Amniotic stem cell (primary cell): ENCODE results near the gene GUCA2A.

Experiments
- DNase-seq: peaks from one replicate; lab custom pipeline; 2025; lab: John Stamatoyannopoulos, UW

The GUCA2A gene

DNA sequence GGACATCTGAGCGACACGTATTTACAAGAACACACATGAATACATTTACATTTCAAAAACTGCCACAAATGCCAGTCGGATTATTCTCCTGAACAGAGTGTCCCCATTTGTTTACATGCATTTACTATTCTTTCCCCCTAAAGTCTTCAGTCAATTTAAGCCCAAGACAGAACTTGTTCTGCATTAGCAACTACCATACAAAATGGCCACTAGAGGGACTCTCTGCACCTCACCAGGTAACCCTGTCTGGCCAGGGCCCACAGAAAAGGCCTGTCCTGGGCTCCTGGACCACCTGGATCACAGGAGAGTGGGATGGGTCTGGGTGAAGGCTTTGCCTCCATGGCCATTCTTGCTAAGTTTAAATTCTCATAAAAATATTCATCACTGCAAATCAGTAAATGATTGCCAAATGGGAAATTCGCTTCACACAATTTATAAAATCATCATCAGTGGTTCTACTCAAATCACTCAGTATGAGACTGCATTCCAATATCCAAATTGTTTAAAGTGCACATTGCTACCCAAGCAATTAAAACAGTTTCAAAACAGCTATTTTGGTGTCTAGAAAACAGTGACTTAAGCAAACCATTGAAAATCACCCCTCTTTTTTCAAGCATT lies 12.5 kb upstream of the GUCA2A start:
- DNase-seq: no peak

DNA sequence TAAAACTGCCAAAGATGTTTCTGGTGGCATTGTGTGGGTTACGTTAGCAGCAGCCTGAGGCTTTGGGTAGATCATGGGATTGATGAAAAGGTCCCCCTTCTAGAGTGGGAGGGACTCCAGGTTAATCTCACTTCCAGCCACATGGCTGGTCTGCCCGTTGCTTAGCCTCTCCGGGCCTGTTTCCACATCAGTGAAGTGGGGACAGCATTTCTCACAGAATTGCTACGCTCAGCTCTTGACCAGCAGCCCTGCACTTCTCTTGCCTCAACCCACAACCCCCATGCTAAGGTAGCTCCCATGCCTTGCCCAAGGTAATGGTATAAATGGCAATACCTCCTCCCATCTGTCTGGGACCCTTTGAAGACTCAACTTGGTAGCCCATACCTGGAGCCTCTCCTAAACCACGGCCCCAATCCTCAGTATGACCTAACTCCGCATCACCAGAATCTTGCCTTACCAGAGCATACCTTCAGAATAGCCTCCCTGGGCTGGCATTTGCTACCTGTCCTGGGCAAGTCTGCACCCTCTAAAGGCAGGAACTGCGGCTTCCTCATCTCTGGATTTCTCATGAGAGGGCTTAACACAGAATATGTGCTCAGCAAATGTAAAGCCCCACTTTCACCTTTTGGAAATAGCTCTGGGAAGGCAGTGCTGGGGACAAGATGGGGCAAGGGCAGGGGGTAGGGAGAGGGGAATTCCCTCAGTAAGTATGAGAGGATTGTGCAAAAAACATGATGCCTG lies 10.9 kb upstream of the GUCA2A start:
- no peak for DNase-seq

DNA sequence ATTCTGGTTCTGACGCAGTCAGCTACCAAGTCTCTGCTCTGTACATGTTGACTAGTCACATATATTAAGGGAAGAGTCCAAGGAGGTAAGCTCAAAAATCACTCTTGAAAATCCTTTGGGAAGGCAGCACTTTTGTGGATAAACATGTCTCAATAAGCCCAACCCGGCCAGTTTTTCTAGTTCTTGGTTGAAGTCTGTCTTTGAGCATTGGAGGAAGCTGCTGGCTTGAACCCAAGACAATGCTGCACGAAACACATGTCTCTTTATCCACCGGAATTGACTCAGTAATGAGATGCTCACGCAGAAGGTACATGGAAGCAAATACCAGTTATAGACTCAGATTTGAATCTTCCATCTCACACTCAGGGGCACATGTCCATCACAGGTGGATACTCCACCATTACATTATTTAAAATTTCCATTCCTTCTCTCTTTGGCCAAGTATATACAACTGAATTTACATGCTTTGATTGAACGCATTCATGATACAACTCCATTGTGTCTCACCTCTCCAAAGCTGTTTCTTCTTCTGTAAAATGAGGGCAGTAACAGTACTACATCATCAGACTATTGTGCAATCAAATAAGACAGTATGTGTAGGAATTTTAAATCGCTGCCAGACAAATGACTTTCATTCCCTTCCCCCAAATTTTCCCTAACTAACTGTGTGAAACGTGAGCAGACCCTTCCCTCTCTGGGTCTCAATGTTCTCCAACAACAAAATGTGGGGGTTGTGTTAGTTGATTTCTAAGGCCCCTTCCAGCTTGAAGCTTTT lies 9.6 kb upstream of the GUCA2A start:
- no peak for DNase-seq

DNA sequence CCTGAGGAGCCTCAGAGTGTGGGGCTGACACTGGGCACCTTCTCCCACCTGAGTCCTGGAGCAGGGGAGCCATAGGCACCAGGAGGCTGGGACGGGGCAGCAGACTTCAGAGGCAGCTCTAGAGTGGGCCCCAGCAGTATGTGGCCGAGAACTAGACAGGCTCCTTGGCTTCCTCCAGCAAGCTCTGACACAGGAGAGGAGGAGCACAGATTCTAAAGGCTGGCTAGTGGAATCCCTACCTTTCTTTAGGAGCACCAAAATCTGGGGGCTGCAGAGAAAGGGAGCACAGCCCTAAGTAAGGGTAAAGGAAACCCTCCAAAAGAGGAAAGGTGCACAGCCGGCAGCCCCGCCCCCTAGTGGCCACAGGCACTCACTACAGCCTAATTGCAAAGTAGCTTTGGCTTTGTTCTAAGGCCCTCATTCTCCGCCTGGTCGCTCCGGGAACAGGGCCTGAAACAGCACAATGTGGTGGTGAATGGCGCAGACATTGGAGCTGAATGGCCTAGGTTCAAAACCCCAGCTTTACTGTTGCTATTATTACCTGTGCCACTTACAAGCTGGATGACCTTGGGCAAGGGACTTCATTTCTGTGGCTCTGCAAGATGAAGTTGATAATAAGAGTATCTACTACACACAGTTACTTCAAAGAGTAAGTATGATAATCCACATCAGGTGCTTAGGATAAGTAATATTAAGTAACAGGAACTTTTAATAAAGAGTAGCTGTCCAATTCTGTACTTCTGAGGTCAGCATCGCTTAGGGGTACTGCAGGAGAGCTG lies 8.8 kb upstream of the GUCA2A start:
- no peak for DNase-seq

DNA sequence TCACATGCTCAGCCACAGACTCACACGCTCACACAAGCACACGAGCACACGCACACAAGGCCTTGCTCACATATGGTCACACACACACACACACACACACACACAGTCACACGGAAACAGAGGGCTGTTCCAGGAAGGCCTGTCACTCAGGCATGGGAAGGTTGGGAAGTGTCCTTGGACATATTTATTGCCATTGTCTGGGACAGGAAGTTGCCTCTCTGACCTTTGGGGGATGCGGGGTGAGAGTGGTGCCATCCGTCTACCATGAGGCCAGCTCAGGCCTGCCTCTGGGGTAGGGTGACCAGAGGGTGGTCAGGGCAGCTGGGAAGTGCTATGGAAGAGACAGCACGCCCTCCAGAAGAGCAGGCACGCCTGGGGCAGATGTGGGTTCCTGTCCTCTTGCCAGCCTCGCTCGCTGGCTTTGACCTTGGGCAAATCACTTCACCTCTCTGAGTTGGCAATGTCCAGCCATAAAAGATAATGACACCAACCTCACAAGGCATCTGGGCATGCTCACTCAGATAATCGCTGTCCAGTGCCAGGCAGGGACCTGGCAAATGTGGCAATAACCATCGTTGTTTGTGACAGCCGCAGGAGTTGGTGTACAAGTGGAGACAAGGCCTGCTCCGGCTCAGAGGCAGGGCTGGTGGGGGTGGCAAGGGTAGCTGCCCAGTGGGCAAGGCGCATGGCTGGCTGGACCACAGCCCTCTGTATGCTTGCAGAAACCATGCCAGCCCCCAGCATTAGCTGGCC lies 8.0 kb upstream of the GUCA2A start:
- no peak for DNase-seq

DNA sequence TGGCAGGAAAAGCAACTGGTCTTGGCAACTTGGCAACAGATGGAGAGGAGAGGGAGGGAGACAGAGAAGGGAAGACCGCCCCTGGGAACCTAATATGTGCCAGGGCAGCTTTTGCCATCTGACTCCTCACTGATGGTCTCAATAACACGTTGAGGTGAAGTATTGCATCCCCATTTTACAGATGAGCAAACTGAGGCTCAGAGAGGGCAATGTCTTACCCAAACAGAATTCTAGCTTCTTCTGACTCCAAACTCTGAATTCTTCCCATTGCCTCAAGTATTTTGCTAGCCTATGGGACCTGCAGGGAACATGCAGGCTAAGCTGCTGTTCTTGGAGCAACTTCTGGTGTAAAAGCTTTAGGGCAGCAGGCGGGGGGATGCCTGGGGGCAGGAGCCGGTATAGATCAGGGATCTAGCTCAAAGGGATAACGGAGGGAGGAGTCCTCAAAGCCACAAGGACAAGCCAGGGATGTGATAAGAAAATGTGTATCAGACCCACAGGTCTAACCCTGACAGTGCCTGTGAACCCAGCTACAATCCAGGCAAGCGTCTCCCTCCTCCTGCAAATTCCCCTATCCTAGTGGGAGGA lies 7.2 kb upstream of the GUCA2A start:
- DNase-seq: no peak

DNA sequence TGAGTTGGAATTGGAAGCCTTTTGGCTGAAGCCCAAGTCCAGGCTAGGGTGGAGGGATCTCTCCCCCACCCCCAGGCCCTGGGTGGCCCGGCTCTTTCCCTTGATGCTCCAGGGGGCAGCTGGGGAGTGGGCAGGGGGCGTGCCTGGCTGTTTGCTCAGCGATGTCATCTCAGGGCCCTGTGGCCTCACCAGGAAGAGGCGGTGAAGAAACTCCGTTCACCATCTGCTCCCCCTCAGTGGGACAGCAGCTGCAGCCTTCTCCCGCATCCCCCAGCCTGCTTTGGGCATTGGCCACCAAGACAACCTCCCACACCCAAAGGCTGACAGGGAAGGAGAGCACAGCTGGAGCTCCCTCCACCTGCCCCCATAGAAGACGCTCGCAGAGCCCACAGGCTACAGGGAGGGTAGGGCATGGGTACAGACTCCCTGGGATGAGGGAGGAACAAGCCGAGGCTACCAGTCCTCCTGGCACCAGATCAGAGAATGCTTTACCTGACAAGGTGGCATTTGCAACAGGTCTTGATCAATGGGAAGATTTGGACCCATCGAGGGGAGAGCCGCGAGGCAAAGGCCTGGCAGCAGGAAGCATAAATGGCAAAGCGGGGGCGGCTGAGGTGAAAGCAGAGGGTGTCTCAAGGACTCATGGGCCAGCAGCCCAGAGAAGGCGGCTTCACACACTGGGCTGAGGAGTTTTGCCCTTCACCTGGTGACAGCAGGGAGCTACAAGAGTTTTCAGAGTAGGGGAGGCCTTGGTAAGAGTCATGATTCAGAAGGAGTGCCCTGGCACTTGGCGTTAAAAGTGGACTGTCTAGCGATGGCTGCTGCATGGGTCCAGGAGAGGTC lies 6.5 kb upstream of the GUCA2A start:
- no peak for DNase-seq

DNA sequence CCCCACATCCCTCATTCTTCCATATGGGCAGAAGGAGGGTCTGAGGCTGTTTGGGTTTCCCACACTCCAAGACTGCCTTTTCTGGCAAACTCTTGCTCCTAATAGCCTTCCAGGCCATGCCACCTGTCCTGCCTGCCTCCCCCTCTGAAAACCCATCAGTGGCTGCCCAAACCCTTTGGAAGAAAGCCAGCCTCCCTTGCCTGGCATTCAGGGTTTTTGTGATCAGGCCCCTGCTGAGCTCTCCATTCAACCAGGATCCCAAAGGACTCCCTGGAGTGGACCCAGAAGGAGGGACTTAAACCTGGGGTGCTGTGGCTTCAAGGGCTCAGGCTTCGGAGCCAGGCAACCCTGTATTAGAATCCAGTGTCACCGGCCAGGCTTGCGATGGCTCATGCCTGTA lies 4.2 kb upstream of the GUCA2A start:
- no peak for DNase-seq

DNA sequence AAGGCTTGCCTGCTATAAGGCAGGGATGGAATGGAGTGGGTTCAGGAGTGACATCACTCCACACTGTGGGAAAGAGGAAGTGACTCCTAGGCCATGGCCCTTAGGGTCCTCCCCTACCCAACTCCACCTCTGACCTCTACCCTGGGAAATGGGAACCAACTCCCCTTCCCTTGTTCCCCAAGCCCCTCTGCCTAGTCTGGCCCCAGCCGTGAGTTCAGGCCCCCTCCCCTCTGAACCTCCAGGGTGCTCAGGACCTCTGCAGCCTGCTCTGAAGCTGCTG lies 3.8 kb upstream of the GUCA2A start:
- DNase-seq: no peak

DNA sequence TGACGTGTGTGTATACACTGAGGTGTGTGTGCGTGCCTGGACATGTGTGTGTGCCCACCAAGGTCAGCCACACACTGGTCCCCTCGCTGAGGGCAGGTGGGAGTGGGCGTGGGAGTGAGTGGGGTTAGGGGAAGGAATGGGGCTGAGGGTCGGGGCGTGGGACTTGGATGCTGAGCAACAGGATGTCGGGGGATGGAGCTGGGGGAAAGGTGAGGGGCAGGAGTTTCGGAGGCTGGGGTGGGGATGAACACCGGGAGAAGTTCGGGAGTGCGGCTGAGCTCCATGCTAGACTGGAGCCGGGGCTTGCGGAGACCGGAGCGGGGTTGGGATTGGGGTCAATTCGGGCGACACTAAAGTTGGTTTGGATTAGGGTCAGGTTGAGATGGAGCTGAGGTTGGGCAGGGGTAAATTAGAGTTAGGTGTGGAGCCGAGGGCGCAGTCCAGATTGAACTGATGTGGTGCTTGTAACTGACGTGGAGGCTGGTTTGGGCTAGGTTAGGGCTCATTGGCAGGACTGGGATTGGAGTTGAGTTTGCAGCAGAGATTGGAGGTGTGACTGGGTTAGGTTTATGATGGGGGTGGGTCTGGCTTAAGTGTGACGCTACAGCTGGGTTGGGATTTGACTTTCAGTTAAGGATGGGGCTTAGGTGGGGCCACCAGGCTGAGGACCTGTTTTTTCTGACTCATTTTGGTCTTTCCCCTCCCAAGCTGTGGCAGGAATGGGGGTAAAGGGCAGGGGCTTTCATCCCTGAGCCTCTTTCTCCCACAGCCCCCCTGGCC lies 3.3 kb upstream of the GUCA2A start:
- DNase-seq: no peak

DNA sequence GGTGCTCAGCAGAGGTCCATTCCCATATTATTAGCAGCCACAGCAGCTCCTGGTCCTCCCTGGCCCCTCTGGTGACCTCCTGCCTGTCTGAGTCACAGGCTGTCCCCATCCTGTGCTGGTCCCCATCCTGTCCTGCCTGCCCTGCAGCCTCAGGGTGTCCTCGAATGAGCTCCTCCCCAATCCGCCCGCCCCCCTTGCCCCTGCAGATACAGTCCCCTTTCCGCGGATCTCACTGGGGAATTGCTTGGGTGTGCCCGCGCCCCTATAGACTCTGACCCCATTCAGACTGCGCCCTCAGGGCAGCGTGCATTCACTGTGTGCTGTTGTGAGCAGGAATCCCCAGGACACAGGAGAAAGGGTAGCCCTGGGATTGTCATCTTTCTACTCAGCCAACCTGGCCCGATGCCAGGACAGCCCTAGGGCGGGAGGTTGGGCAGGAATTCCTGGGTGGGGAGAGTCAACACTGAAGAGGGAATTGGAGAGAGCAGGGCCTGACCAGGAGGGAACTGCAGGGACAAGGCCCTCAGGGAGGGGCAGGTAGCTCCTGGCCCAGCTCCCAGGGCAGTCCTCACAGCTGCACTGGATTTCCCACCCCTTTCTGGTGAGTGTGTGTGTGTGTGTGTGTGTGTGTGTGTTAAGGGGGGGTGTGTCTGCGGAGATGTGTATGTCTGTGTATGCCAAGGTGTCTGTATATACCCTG lies 1.1 kb upstream of the GUCA2A start:
- peak; percentile 19 for DNase-seq

DNA sequence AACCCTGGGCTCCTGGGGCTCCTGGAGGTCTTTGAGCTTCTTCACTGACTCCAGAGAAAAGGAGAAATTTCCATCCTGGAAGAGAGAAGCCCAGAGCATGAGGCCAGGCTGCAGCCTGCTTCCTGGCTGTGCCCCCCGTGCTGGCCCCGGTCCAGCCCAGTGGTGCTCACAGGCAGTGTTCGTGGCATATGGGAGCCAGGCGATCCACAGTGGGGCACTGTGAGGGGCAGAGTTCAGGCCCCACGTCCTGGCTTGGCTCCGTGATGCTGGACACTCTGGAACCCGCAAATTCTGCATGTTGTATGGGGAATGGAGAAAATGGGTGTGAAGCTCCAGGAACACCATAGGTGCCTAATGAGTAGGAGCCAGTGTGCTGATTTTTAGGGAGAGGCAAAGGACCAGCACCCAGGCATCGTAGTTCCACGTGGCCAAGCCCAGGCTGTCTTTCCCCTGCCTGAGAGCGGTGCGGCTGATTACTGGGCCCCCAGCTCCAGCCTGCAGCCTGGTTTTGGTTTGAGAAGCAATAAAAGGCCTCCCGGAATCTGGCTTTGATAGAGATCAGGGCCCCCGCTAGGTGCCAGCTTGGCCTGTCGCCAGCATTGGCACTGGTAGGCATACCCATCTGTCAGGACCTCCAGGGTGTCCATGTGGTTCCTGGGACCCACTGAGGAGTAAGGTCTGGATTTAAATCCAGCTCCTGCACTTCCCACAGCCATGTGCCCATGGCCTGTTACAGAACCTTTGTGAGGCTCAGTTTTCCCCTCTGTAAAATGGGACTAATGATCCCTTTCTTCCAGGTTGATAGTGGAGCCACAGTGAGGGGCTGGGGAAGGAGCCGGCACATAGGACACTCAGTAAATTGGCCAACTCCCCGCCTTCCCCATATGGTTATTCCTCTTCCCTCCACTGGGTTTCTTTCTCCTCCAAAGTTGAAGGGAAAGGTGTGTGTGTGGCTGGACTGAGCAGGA lies 725 bp downstream of the GUCA2A start:
- no peak for DNase-seq

DNA sequence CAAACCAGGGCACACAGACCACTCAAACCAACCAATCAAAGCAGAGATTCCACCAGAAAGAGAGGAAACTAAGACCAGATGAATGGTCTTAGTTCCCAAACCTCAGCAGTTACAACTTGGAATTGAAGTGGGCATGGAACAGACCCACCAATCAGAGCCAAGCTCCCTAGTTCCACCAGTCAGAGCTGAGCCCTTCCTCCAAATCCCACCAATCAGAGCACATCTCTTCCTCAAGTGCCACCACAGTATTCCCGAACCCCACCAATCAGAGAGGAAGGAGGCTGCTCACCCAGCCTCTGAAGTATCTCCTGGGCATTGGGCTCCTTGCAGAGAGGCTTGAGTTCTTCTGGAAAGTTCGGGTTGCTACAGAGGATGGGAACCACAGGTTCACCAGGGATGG lies 1.4 kb downstream of the GUCA2A start:
- no peak for DNase-seq

DNA sequence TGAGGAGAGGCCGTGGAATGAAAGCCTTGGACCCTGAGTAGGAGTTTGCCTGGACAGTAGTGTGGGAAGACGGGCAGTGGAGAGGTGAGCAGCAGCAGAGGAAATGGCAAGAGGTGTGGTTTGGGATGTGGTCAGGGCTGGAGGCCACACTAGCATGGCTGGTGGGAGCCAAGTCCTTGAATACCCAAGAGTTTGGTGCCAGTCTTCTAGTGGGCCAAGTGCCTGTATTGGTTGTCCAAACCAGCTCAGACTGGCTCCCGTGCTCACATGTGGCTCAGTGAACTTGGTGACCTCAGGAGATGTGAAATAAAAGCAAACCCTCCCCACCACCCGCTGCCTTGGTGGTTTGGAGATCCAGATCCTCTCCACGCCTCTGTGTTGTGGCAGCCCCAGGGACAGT lies 2.4 kb downstream of the GUCA2A start:
- DNase-seq: no peak

DNA sequence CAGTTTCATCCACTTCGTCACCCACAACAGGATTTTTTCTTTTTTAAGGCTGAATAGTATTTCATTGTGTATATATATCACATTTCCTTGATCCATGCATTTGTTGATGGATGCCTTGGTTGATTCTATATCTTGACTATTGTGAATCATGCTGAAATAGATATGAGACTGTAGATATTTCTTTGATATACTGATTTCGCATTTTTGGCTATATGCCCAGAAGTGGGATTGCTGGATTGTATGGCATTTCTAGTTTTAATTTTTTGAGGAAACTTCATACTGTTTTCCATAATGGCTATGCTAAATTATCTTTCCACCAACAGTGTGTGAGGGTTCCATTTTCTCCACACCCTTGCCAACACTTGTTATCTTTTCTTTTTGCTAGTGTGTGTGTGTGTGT lies 6.4 kb downstream of the GUCA2A start:
- DNase-seq: no peak

DNA sequence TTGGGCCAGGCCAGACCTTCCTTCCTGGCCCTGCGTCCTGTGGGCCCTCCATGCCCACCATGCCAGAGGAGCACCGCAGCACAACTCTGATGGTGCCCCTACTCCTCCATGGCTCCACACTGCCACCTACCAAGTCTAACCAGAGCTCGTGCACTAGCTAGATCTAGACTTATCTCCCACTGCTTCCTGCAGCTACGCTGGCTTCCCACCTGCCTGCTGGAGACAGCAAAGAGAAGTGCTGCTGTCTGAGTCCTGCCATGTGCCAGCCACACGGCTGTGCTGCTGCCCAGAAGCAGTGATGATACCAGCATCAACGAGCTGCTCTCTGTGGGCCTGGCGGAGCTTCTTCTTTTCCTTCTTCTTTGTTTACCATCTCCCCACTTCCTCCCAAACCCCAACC lies 6.9 kb downstream of the GUCA2A start:
- DNase-seq: no peak

DNA sequence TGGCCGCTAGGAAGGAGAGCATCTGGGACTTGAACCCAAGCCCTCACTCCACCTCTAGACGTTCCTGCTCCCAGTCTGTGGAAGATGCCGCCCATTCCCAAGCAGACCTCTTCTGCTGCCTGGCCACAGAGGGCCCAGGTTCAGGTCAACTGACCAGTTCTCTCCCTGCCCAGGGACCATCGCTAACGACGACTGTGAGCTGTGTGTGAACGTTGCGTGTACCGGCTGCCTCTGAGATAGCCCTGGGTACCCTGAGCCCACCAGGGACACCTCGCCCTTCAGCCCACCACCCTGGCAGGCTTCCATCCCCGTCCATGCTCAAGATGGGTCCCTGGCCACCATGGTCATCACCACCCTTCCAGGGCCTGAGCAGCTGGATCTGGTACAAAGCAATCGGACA lies 9.2 kb downstream of the GUCA2A start:
- no peak for DNase-seq

DNA sequence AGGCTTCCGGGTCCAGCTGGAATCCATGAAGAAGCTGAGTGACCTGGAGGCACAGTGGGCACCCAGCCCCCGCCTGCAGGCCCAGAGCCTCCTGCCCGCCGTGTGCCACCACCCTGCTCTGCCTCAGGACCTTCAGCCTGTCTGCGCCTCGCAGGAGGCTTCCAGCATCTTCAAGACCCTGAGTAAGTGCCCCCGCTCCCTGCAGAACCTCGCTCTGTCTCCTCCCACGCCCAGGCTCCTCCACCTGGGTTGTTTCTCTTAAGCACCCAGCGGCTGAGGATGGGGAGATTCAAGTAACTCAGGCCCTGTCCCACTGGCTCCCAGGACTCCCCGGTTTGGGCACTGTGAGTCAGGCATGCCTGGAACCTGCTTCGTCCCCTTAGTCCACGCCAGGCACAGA lies 9.9 kb downstream of the GUCA2A start:
- no peak for DNase-seq
